ENCODE measurements around the gene ADGRF1. TPM values are rescaled to one million over a fixed set of nuclear protein-coding genes. Genes with fewer than 3 reads are reported as not detected.

Gene ADGRF1
- total and polyA plus RNA-seq, 12 donors = not detected

GRCh38 chr6:47032974-47033765 is 9.0 kb downstream of the ADGRF1 start:
- DNase-seq (no peak), ATAC-seq (peak in 5 of 8 donors; percentile 14 to 75 (median 44))
- H3K4me1 ChIP-seq = peaks cover 3 to 30% (median 20%) of the 10 kb centered on the region in 9 donors
- peaks cover 0 to 16% (median 4%) of the 10 kb centered on the region in 7 donors for H3K27me3 ChIP-seq
- intact Hi-C loops (cut with DNase I) = no loop called here
- H3K27ac ChIP-seq = peak overlapping the region in 4 of 10 donors; percentile 14 to 62 (median 32)
- 55 to 65% methylated on average over 12 of the region's 12 CpGs for whole genome bisulfite sequencing, 2 donors
- H3K4me3 ChIP-seq = no peak overlapping the region
- H3K9me3 ChIP-seq = no peaks in the 10 kb centered on the region
- no peak for TF ChIP-seq CTCF (IDR thresholded peaks at IDR 0.05)
- H3K36me3 ChIP-seq = no peaks in the 10 kb centered on the region

DNA sequence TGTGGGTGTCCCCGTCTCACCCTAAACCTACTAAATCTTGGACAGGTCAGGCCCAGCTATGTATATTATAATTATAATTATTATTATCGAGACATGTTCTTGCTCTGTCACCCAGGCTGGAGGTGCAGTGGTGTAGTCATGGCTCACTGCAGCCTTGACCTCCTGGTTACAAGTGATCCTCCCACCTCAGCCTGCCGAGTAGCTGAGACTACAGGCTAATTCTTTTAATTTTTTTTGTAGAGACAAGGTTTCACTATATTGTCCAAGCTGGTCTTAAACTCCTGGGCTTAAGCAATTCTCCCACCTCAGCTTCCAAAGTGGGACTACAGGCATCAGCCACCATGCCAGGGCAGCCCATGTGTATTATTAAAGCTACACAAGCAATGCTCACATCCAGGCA is 10.5 kb downstream of the ADGRF1 start:
- no peak overlapping the region for H3K27ac ChIP-seq
- DNase-seq = no peak
- no peaks in the 10 kb centered on the region for H3K36me3 ChIP-seq
- WGBS, 2 donors = 90 to 91% methylated on average over 3 of the region's 3 CpGs
- H3K4me1 ChIP-seq = peaks cover 3 to 30% (median 20%) of the 10 kb centered on the region in 9 donors
- no peak overlapping the region for H3K4me3 ChIP-seq
- peaks cover 0 to 13% (median 4%) of the 10 kb centered on the region in 7 donors for H3K27me3 ChIP-seq
- intact Hi-C loops (cut with DNase I) = no loop called here
- ATAC-seq = no peak
- TF ChIP-seq CTCF (IDR thresholded peaks at IDR 0.05) = no peak
- no peaks in the 10 kb centered on the region for H3K9me3 ChIP-seq

GRCh38 chr6:47029865-47030561 is 12.1 kb downstream of the ADGRF1 start:
- 93 to 95% methylated on average over 7 of the region's 7 CpGs for WGBS, 2 donors
- no peak for DNase-seq
- peaks cover 3 to 27% (median 20%) of the 10 kb centered on the region in 9 donors for H3K4me1 ChIP-seq

More at GRCh38 chr6:47029865-47030561, 12.1 kb downstream of the ADGRF1 start:
- H3K27ac ChIP-seq = no peak overlapping the region
- no peak overlapping the region for H3K4me3 ChIP-seq
- H3K36me3 ChIP-seq = no peaks in the 10 kb centered on the region
- peaks cover 0 to 5% (median 0%) of the 10 kb centered on the region in 7 donors for H3K27me3 ChIP-seq
- no peak for ATAC-seq
- intact Hi-C loops (cut with DNase I) = no loop called here
- no peak for TF ChIP-seq CTCF (IDR thresholded peaks at IDR 0.05)
- H3K9me3 ChIP-seq = no peaks in the 10 kb centered on the region

Data from heart right ventricle (tissue), 16 donors.